ENCODE measurements around the gene ZBTB33.

Gene ZBTB33

GRCh38 chrX:120244735-120245498 is 5.7 kb upstream of the ZBTB33 start:
- Mint-ChIP-seq H3K9me3 (no peaks in the 10 kb centered on the region), H3K4me3 (peak overlapping the region; percentile 99), H3K36me3 (no peaks in the 10 kb centered on the region), H3K4me1 (peaks cover 26% of the 10 kb centered on the region), H3K27ac (peak overlapping the region; percentile 94), H3K27me3 (no peaks in the 10 kb centered on the region)

- peak overlapping the region; percentile 79 for H3K27ac Mint-ChIP-seq
- H3K27me3 Mint-ChIP-seq: no peaks in the 10 kb centered on the region
- peaks cover 7% of the 10 kb centered on the region for H3K36me3 Mint-ChIP-seq
- H3K4me1 Mint-ChIP-seq: peaks cover 36% of the 10 kb centered on the region
- H3K4me3 Mint-ChIP-seq: peak overlapping the region; percentile 96
- no peaks in the 10 kb centered on the region for H3K9me3 Mint-ChIP-seq
Observed at GRCh38 chrX:120251471-120252011, 929 bp downstream of the ZBTB33 start.

- no peaks in the 10 kb centered on the region for H3K9me3 Mint-ChIP-seq
- H3K4me3 Mint-ChIP-seq: no peak overlapping the region
- no peaks in the 10 kb centered on the region for H3K27me3 Mint-ChIP-seq
- peaks cover 49% of the 10 kb centered on the region for H3K4me1 Mint-ChIP-seq
- H3K27ac Mint-ChIP-seq: no peak overlapping the region
- H3K36me3 Mint-ChIP-seq: peaks cover 9% of the 10 kb centered on the region
Observed at GRCh38 chrX:120253784-120254183, 3.2 kb downstream of the ZBTB33 start.

GRCh38 chrX:120260369-120260768 is 9.8 kb downstream of the ZBTB33 start:
- no peaks in the 10 kb centered on the region for H3K9me3 Mint-ChIP-seq
- H3K27ac Mint-ChIP-seq: no peak overlapping the region
- H3K27me3 Mint-ChIP-seq: no peaks in the 10 kb centered on the region
- peaks cover 2% of the 10 kb centered on the region for H3K36me3 Mint-ChIP-seq
- no peak overlapping the region for H3K4me3 Mint-ChIP-seq
- H3K4me1 Mint-ChIP-seq: peaks cover 22% of the 10 kb centered on the region

GRCh38 chrX:120262859-120263708 is 12.5 kb downstream of the ZBTB33 start:
- H3K36me3 Mint-ChIP-seq: no peaks in the 10 kb centered on the region
- no peaks in the 10 kb centered on the region for H3K27me3 Mint-ChIP-seq
- peaks cover 2% of the 10 kb centered on the region for H3K4me1 Mint-ChIP-seq
- H3K4me3 Mint-ChIP-seq: no peak overlapping the region
- no peaks in the 10 kb centered on the region for H3K9me3 Mint-ChIP-seq
- H3K27ac Mint-ChIP-seq: no peak overlapping the region

GRCh38 chrX:120264341-120264740 is 13.7 kb downstream of the ZBTB33 start:
- no peaks in the 10 kb centered on the region for H3K36me3 Mint-ChIP-seq
- H3K27me3 Mint-ChIP-seq: no peaks in the 10 kb centered on the region
- no peaks in the 10 kb centered on the region for H3K9me3 Mint-ChIP-seq
- H3K4me1 Mint-ChIP-seq: peaks cover 7% of the 10 kb centered on the region
- no peak overlapping the region for H3K27ac Mint-ChIP-seq
- H3K4me3 Mint-ChIP-seq: no peak overlapping the region

GRCh38 chrX:120269373-120270035 is 18.9 kb downstream of the ZBTB33 start:
- Mint-ChIP-seq H3K36me3 (no peaks in the 10 kb centered on the region), H3K4me1 (peaks cover 15% of the 10 kb centered on the region), H3K27me3 (no peaks in the 10 kb centered on the region), H3K27ac (peak overlapping the region; percentile 43), H3K9me3 (no peaks in the 10 kb centered on the region), H3K4me3 (no peak overlapping the region)

- H3K4me1 Mint-ChIP-seq: peaks cover 15% of the 10 kb centered on the region
- no peak overlapping the region for H3K4me3 Mint-ChIP-seq
- H3K36me3 Mint-ChIP-seq: no peaks in the 10 kb centered on the region
- H3K27ac Mint-ChIP-seq: no peak overlapping the region
- no peaks in the 10 kb centered on the region for H3K9me3 Mint-ChIP-seq
- no peaks in the 10 kb centered on the region for H3K27me3 Mint-ChIP-seq
Observed at GRCh38 chrX:120270567-120270966, 20.0 kb downstream of the ZBTB33 start.

- no peaks in the 10 kb centered on the region for H3K9me3 Mint-ChIP-seq
- H3K36me3 Mint-ChIP-seq: no peaks in the 10 kb centered on the region
- H3K4me3 Mint-ChIP-seq: no peak overlapping the region
- no peak overlapping the region for H3K27ac Mint-ChIP-seq
- peaks cover 15% of the 10 kb centered on the region for H3K4me1 Mint-ChIP-seq
- no peaks in the 10 kb centered on the region for H3K27me3 Mint-ChIP-seq
Observed at GRCh38 chrX:120271218-120271617, 20.6 kb downstream of the ZBTB33 start.

- no peaks in the 10 kb centered on the region for H3K9me3 Mint-ChIP-seq
- no peak overlapping the region for H3K27ac Mint-ChIP-seq
- no peak overlapping the region for H3K4me3 Mint-ChIP-seq
- no peaks in the 10 kb centered on the region for H3K36me3 Mint-ChIP-seq
- peaks cover 10% of the 10 kb centered on the region for H3K4me1 Mint-ChIP-seq
- H3K27me3 Mint-ChIP-seq: no peaks in the 10 kb centered on the region
Observed at GRCh38 chrX:120274145-120274544, 23.5 kb downstream of the ZBTB33 start.

- H3K4me1 Mint-ChIP-seq: peaks cover 2% of the 10 kb centered on the region
- no peaks in the 10 kb centered on the region for H3K27me3 Mint-ChIP-seq
- no peaks in the 10 kb centered on the region for H3K9me3 Mint-ChIP-seq
- H3K27ac Mint-ChIP-seq: no peak overlapping the region
- H3K4me3 Mint-ChIP-seq: no peak overlapping the region
- H3K36me3 Mint-ChIP-seq: no peaks in the 10 kb centered on the region
Observed at GRCh38 chrX:120274958-120275357, 24.3 kb downstream of the ZBTB33 start.

GRCh38 chrX:120281021-120281624 is 30.5 kb downstream of the ZBTB33 start:
- no peaks in the 10 kb centered on the region for H3K27me3 Mint-ChIP-seq
- H3K4me3 Mint-ChIP-seq: no peak overlapping the region
- H3K36me3 Mint-ChIP-seq: no peaks in the 10 kb centered on the region
- no peaks in the 10 kb centered on the region for H3K4me1 Mint-ChIP-seq
- no peaks in the 10 kb centered on the region for H3K9me3 Mint-ChIP-seq
- no peak overlapping the region for H3K27ac Mint-ChIP-seq

- Mint-ChIP-seq H3K27ac (no peak overlapping the region), H3K4me3 (no peak overlapping the region), H3K9me3 (no peaks in the 10 kb centered on the region), H3K36me3 (no peaks in the 10 kb centered on the region), H3K27me3 (no peaks in the 10 kb centered on the region), H3K4me1 (no peaks in the 10 kb centered on the region)
Observed at GRCh38 chrX:120281761-120282160, 31.1 kb downstream of the ZBTB33 start.

GRCh38 chrX:120282697-120283096 is 32.1 kb downstream of the ZBTB33 start:
- H3K4me3 Mint-ChIP-seq: no peak overlapping the region
- H3K4me1 Mint-ChIP-seq: no peaks in the 10 kb centered on the region
- no peaks in the 10 kb centered on the region for H3K27me3 Mint-ChIP-seq
- H3K27ac Mint-ChIP-seq: no peak overlapping the region
- H3K9me3 Mint-ChIP-seq: no peaks in the 10 kb centered on the region
- H3K36me3 Mint-ChIP-seq: no peaks in the 10 kb centered on the region

- no peaks in the 10 kb centered on the region for H3K36me3 Mint-ChIP-seq
- no peaks in the 10 kb centered on the region for H3K27me3 Mint-ChIP-seq
- H3K4me3 Mint-ChIP-seq: no peak overlapping the region
- no peak overlapping the region for H3K27ac Mint-ChIP-seq
- no peaks in the 10 kb centered on the region for H3K4me1 Mint-ChIP-seq
- H3K9me3 Mint-ChIP-seq: no peaks in the 10 kb centered on the region
Observed at GRCh38 chrX:120286733-120287512, 36.3 kb downstream of the ZBTB33 start.
